Heart right ventricle (tissue), 16 donors: ENCODE results near the gene JADE2. TPM values are rescaled to one million over a fixed set of nuclear protein-coding genes. Genes with fewer than 3 reads are reported as not detected.
A peak's percentile ranks its signal among the peaks of the same experiment; 100 is the strongest.
"Not testable (repeated sequence)": the region's sequence is repeated elsewhere in the genome, so short reads cannot be mapped to it uniquely, and the experiment has no call there.

Experiments used
- ATAC-seq, 8 donors: fragments of 200-7000 bp; cut with Tn5 transposase; one replicate each; pipeline ENCODE4 v1.9.1; 2020; ENCODE audit warnings: mild to moderate bottlenecking in 8 of 8, moderate library complexity in 8 of 8, moderate number of reproducible peaks in 1 of 8
- DNase-seq, 2 donors: peaks; one replicate each; pipeline ENCODE4 v3.0.0-alpha.2; 2020
- H3K27ac ChIP-seq, 10 donors: fragments of 200-600 bp; sonication (generic) in 2 of 10; one replicate each; pipeline versions ENCODE4 v1.5.0 to v1.8.0; 2020 to 2022; ENCODE audit warnings: mild to moderate bottlenecking in 3 of 10
- H3K27me3 ChIP-seq, 7 donors: fragments of 200-600 bp; one replicate each; pipeline ENCODE4 v1.8.0; 2021 to 2022; ENCODE audit warnings: mild to moderate bottlenecking in 2 of 7
- H3K36me3 ChIP-seq, 9 donors: fragments of 200-600 bp; sonication (generic) in 1 of 9; one replicate each; pipeline versions ENCODE4 v1.5.0 to v1.8.0; 2020 to 2022; ENCODE audit warnings: mild to moderate bottlenecking in 2 of 9
- H3K4me1 ChIP-seq, 9 donors: fragments of 200-600 bp; sonication (generic) in 1 of 9; one replicate each; pipeline versions ENCODE4 v1.5.0 to v1.8.0; 2020 to 2022; ENCODE audit warnings: mild to moderate bottlenecking in 4 of 9
- H3K4me3 ChIP-seq, 10 donors: fragments of 200-600 bp; sonication (generic) in 2 of 10; one replicate each; pipeline versions ENCODE4 v1.5.0 to v1.8.0; 2020 to 2022; ENCODE audit warnings: mild to moderate bottlenecking in 7 of 10, moderate library complexity in 2 of 10
- H3K9me3 ChIP-seq, 11 donors: fragments of 200-600 bp in 10 of 11; sonication (generic) in 2 of 11; one replicate each; pipeline versions ENCODE4 v1.5.0 to v1.8.0; 2013 to 2022; ENCODE audit warnings: mild to moderate bottlenecking in 2 of 11, control low read depth in 1 of 11, moderate library complexity in 1 of 11
- WGBS, 2 donors: extraction: QIAGEN DNeasy Blood & Tissue Kit; methylation state at CpG; one replicate each; pipeline ENCODE4 v1.1.7; 2013; ENCODE audit warnings: inconsistent platforms in 1 of 2; 5-methylcytosine and 5-hydroxymethylcytosine counted together
- intact Hi-C, 10 donors: fragments of 100-400 bp; cut with DNase I; formaldehyde crosslinking; loops; one replicate each; pipeline versions ENCODE4 v1.11.1 to v1.14.2; 2022
- polyA plus RNA-seq, 2 donors: library from polyadenylated mRNA; stranded (reverse); fragments of 200-250 nt; gene quantifications; one replicate each; pipeline ENCODE4 v1.2.3, GENCODE V29; 2013
- total RNA-seq, 10 donors: library from RNA; stranded (reverse); fragmentation: NEBNext Ultra II Directional in 3 of 10; extraction: Animal tissue kit (Norgen Biotek cat#: 25700) in 3 of 10; gene quantifications; one replicate each; pipeline versions ENCODE4 v1.2.1 to v1.2.4, GENCODE V29; 2021 to 2023
- TF ChIP-seq, protein P1 (sequence below), 9 donors: fragments of 200-600 bp; sonication (generic) in 2 of 9; IDR thresholded peaks; one replicate each; pipeline versions ENCODE4 v1.5.0 to v1.8.0; 2021 to 2022; ENCODE audit warnings: antibody characterized with exemption in 9 of 9, mild to moderate bottlenecking in 5 of 9, moderate library complexity in 1 of 9
- donor health status: Arrhythmogenic right ventricular cardiomyopathy.
- donor health status: ischemic (EF 13 %, LVEDD 7.1; RV severe dilation, severe dysfunction).
- donor health status: healthy with polysubstance abuse.
- donor health status: DM: no; HTN: yes; CAD: no.
- donor health status: DM: no; HTN: no; CAD: no.
- donor health status: ischemic (EF 25% LVEDD 6.9; RV normal size, moderate dysfunction).
- donor health status: ischemic (EF 25% LVEDD 5.7; RV mildly dilated, moderate dysfunction).
- donor health status: healthy.
- donor health status: DM: yes; HTN: yes; CAD: no.
- donor health status: Ischemic cardiomyopathy.
- donor health status: ischemic (EF 35%, LVEDD 5.7; RV mildly dilated, moderate dysfunction).
- donor health status: nonischemic (EF 11% LVEDD 7.7; RV severe dilation, severe dysfunction).
- donor health status: DM: yes; HTN: yes; CAD: no.
- donor health status: PGD.
- donor health status: ischemic (EF 29% LVEDD 5.4; RV normal size, mild dysfunction).
- donor health status: nonischemic (EF 23%, LVEDD 6.1; RV moderate dilation, normal function).

Gene JADE2
- total and polyA plus RNA-seq, 12 donors, result 5.4 to 38.5 (median 23.9) TPM

DNA sequence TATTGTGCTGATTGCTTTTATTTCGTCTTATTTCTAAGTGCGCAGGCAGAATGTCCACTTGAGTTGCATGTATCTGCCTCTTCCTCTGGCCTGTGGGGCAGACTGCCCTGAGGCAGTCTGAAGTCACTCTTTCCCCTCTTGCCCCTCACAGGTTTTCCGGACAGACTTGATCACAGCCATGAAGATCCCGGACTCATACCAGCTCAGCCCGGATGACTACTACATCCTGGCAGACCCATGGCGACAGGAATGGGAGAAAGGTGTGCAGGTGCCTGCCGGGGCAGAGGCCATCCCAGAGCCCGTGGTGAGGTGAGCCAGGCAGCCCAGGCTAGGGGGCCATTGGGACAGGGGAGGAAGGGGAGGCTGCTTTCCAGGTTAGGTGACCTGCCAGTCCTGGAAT, 26.4 kb downstream of the JADE2 start:
- TF ChIP-seq, protein P1, sequence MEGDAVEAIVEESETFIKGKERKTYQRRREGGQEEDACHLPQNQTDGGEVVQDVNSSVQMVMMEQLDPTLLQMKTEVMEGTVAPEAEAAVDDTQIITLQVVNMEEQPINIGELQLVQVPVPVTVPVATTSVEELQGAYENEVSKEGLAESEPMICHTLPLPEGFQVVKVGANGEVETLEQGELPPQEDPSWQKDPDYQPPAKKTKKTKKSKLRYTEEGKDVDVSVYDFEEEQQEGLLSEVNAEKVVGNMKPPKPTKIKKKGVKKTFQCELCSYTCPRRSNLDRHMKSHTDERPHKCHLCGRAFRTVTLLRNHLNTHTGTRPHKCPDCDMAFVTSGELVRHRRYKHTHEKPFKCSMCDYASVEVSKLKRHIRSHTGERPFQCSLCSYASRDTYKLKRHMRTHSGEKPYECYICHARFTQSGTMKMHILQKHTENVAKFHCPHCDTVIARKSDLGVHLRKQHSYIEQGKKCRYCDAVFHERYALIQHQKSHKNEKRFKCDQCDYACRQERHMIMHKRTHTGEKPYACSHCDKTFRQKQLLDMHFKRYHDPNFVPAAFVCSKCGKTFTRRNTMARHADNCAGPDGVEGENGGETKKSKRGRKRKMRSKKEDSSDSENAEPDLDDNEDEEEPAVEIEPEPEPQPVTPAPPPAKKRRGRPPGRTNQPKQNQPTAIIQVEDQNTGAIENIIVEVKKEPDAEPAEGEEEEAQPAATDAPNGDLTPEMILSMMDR (IDR thresholded peaks at IDR 0.05), result no peak
- peak in 6 of 8 donors; percentile 0 to 2 (median 0) for ATAC-seq
- DNase-seq, result no peak
- WGBS, 2 donors, result 75 to 83% methylated on average over 8 of the region's 8 CpGs
- Histone ChIP-seq H3K9me3 (no peaks in the 10 kb centered on the region), H3K27me3 (no peaks in the 10 kb centered on the region), H3K4me1 (peaks cover 38 to 93% (median 80%) of the 10 kb centered on the region in 9 donors), H3K4me3 (no peak overlapping the region), H3K36me3 (peaks cover 0 to 68% (median 0%) of the 10 kb centered on the region in 9 donors), H3K27ac (peak overlapping the region; percentile 53 to 95 (median 81))
- intact Hi-C loops, result loop anchor here in 2 of 10 donors (2.0 kb wide), 1 partner anchor 25 kb away; no protein-coding TSS in a partner anchor

DNA sequence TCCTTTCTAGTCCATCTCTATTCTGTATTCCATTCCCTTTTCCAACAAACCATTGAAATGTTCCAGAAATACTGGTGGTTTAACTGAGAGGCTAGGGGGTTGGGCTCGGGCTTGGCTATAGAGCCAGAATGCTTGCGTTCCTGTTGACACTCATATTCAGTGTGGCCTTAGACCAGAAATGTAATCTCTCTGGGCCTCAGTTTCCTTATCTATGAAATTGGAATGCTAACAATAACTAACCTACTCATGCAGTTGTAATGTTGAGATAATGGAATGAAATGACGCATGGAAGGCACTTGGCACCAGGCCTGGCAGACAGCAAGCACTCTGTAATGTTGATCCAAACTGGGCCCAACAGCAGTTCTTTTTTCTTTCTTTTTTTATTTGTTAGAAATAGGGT, 26.8 kb downstream of the JADE2 start:
- Histone ChIP-seq H3K4me3 (no peak overlapping the region), H3K36me3 (peaks cover 0 to 64% (median 0%) of the 10 kb centered on the region in 9 donors), H3K9me3 (no peaks in the 10 kb centered on the region), H3K27ac (peak overlapping the region; percentile 53 to 95 (median 82)), H3K4me1 (peaks cover 38 to 89% (median 76%) of the 10 kb centered on the region in 9 donors), H3K27me3 (no peaks in the 10 kb centered on the region)
- DNase-seq (peak; percentile 77 to 80), ATAC-seq (peak; percentile 36 to 77 (median 70))
- WGBS, 2 donors, result 31 to 48% methylated on average over 3 of the region's 3 CpGs
- intact Hi-C loops, result loop anchor here in 2 of 10 donors (2.0 kb wide), 1 partner anchor 26 kb away; no protein-coding TSS in a partner anchor
- TF ChIP-seq, protein P1 (IDR thresholded peaks at IDR 0.05), result no peak

GRCh38 chr5:134552716-134553115, 27.2 kb downstream of the JADE2 start:
- 59 to 70% methylated on average over 7 of the region's 7 CpGs for WGBS, 2 donors
- H3K36me3 ChIP-seq, result peaks cover 0 to 60% (median 0%) of the 10 kb centered on the region in 9 donors
- peaks cover 37 to 85% (median 72%) of the 10 kb centered on the region in 9 donors for H3K4me1 ChIP-seq
- ATAC-seq, result peak in 5 of 8 donors; percentile 0 to 13 (median 6)
- H3K9me3 ChIP-seq, H3K4me3 ChIP-seq, H3K27me3 ChIP-seq, DNase-seq: not testable (repeated sequence)
- intact Hi-C loops, result loop anchor here in 2 of 10 donors (2.0 kb wide), 1 partner anchor 26 kb away; no protein-coding TSS in a partner anchor
- H3K27ac ChIP-seq, result peak overlapping the region; percentile 53 to 95 (median 82)

- DNase-seq (no peak), ATAC-seq (peak in 5 of 8 donors; percentile 1 to 10 (median 7))
- TF ChIP-seq, protein P1 (IDR thresholded peaks at IDR 0.05), result no peak
- Histone ChIP-seq H3K27ac (peak overlapping the region; percentile 56 to 95 (median 82)), H3K9me3 (no peaks in the 10 kb centered on the region), H3K4me3 (no peak overlapping the region), H3K27me3 (no peaks in the 10 kb centered on the region), H3K36me3 (peaks cover 0 to 54% (median 0%) of the 10 kb centered on the region in 9 donors), H3K4me1 (peaks cover 31 to 76% (median 62%) of the 10 kb centered on the region in 9 donors)
- 52% methylated on average over 6 of the region's 6 CpGs for WGBS, 2 donors
- intact Hi-C loops, result loop anchor here in 2 of 10 donors (2.0 kb wide), 1 partner anchor 27 kb away; no protein-coding TSS in a partner anchor
These were observed 28.4 kb downstream of the JADE2 start for GRCh38 chr5:134553821-134554267.
